ENCODE measurements around the gene PRRC2B.
"Not testable (repeated sequence)": the region's sequence is repeated elsewhere in the genome, so short reads cannot be mapped to it uniquely, and the experiment has no call there.

Gene PRRC2B

DNA sequence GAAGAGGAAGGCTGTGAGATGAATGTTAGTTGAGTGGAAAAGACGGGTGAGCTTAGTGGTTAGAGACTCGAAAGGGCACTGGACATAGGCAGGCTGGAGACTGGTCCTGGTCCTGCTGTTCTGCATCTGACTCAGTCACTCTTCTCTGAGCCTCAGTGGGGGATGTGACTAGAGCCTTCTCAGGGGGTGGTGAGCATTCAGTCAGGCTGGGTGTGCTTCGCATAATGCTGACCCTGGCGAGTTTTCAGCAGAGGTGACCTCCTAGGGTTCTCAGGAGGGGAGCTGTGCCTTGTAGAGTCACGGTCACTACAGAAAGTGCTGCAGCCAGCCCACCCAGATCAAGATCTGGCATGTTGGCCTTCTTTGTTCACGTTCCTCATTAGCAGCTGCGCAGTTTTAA, 44.3 kb downstream of the PRRC2B start:
- DNase-seq, result no peak

DNA sequence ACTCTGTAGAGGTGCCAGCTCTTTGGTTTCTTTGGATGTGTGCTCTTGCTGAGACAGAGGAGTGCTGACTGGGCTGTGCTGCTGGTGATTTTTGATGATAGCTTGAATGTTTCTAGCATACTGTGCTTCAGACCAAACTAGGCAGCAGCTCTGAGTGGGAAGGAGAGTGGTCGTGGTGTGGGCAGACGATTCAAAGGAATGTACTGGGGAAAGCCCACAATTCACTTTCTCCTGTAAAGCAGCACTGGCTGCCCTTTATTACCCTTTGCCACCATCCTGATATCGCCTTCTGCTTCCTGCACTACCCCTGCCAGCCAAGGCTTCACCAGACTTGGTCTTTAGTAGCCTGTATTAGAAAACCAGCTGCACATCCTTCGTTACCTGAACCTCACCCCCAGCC, 45.3 kb downstream of the PRRC2B start:
- DNase-seq, result no peak

GRCh38 chr9:131441441-131441840, 47.6 kb downstream of the PRRC2B start:
- DNase-seq, result no peak

DNA sequence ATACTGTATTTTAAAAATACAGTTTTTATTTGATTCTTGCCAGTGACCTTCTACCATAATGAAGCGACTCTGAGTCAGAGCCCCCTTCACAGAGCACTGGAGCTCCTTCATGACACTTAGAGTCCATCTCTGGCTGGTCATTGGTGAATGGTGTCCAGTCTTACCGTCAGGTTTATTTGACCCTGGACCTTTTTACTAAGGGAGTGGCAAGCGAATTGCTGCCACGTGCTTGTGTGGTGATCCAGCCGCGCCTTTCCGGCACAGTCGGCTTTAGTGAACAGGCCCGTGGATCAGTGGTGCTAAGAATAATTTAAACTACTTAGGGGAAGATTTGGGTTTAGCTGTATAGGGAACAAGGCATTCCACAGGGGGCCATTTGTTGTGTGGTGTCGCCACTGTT, 48.5 kb downstream of the PRRC2B start:
- DNase-seq, result no peak

- DNase-seq, result no peak
Measured at GRCh38 chr9:131443648-131444047, 49.8 kb downstream of the PRRC2B start.

- no peak for DNase-seq
Measured at GRCh38 chr9:131446276-131446675, 52.4 kb downstream of the PRRC2B start.

DNA sequence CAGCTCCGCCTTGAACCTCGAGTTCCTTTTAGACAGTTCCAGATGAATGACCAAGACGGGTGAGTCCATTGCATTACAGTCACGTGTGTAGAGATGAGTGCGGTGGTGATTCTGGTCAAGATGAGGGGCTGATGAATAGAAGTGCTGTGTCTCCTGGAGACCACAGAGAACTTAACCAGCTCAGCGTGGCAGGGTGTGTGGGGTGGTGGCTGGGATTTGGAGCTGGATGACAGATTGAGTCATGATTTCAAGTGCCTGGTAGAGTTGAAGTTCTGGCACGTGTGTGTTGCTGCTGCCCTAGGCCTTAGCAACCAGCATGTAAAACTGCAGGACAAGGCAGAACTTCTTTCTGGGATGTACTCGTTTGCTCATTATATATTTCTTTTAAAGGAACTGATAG, 53.3 kb downstream of the PRRC2B start:
- DNase-seq, result no peak

DNA sequence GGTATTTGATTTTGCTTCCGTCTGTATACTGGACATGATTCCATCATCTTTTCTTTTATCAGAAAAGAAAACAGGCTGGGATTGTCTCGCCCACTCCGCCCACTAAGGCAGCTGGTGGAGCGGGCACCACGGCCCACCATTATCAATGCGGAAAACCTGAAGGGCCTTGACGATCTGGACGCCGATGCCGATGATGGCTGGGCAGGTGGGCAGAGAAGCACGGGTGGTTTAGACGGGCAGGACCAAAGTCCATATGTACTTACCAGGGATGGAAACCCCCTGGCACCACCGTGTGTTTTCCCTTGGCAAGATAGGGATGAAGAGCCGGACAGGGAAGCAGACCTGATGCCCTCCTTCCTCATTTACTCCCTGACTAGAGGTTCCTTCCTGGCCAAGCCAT, 53.7 kb downstream of the PRRC2B start:
- DNase-seq, result no peak

- DNase-seq, result no peak
Measured at GRCh38 chr9:131448818-131449217, 54.9 kb downstream of the PRRC2B start.

- DNase-seq, result no peak
Measured at GRCh38 chr9:131449276-131449675, 55.4 kb downstream of the PRRC2B start.

GRCh38 chr9:131454028-131454427, 60.1 kb downstream of the PRRC2B start:
- no peak for DNase-seq

- DNase-seq, result not testable (repeated sequence)
Measured at GRCh38 chr9:131455655-131456054, 61.8 kb downstream of the PRRC2B start.

DNA sequence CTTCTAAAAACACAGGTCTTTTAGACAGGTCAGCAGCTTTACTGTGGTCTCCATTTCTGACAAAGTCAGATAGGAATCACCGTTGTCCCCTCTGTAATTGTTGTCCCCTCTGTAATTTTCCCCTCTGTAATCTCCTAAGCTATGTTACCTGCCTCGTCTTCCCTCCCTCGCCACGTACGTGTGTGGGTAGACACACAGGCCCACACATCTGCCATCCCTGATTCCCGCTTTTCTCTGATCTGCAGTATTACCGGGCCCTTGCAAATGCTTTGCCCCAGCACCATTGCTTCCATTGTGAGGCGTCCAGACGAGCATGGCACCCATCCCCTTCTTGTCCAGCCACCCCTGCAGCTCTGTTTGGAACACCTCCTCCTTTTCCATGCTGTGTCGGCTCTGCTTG, 63.9 kb downstream of the PRRC2B start:
- no peak for DNase-seq

- DNase-seq, result no peak
Measured at GRCh38 chr9:131459056-131459455, 65.2 kb downstream of the PRRC2B start.

DNA sequence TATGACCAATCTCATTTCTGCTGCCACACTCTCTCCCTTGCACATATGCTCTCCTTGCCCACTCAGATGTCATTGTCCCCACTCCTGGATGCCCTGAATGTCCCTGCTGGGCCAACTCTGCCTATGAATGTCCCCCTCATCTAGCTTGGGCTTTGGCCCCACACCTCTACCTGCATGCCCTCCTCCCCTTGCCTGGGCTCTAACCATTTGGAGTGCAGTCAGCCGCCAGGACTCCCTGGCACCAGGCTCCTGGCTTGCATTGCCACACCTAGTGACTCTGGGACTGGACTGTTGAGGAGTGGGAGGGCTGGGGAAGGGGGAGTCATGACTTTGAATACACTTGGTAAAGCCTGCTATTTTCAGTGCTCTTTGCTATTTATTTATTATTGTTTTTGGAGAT, 67.3 kb downstream of the PRRC2B start:
- no peak for DNase-seq

DNA sequence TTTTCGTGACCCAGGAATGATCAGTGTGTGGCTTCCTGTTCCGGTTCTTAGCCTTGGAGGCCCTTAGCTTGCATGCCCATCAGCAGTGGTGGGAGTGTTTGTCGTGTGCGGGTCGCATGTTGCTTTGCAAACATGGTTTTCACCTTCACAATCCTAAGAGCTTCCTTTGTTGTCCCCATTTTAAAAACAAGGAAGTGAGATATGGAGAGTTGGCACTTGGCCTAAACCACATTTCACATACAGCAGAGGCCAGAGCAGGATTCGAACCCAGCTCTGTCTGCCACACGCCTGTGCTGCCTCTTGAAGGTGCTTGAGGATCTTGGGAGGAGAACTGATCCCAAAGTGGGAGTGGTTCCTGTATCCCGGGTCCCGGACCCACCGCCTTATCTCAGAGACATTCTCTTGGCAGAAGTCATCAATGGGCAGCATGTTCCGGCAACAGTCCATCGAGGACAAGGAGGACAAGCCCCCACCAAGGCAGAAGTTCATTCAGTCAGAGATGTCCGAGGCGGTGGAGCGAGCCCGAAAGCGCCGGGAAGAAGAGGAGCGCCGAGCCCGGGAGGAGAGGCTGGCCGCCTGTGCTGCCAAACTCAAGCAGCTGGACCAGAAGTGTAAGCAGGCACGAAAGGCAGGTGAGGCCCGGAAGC, 70.6 kb downstream of the PRRC2B start:
- no peak for DNase-seq

- DNase-seq, result no peak
Measured at GRCh38 chr9:131465401-131465800, 71.5 kb downstream of the PRRC2B start.

DNA sequence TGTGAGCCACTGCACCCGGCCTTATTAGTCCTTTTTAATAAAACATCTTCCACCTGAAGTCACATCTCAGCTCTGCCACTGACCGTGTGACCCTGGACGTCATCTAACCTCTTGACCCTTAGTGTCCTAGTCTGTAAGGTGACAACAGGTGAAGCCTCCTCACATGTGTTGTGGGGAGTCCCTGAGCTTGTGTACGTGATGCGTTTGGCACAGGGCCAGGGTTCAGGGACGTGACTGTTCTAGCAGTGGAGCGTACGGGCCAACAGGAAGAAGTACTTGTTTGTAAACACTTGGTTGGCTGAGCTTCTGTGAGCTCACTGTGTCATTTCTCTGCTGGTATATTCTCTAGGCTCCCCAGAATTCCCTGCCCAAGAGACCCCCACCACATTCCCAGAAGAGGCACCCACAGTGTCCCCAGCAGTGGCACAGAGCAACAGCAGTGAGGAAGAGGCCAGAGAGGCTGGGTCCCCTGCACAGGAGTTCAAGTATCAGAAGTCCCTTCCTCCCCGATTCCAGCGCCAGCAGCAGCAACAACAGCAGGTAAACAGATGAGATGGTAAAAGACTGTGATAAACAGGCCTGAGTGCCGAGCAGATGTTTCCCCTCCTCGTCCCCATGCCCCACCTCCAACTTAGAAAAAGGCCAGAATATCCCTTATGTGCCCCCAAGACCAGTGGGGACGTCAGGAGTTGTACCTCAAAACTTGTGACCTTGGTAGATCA, 73.5 kb downstream of the PRRC2B start:
- DNase-seq, result no peak

DNA sequence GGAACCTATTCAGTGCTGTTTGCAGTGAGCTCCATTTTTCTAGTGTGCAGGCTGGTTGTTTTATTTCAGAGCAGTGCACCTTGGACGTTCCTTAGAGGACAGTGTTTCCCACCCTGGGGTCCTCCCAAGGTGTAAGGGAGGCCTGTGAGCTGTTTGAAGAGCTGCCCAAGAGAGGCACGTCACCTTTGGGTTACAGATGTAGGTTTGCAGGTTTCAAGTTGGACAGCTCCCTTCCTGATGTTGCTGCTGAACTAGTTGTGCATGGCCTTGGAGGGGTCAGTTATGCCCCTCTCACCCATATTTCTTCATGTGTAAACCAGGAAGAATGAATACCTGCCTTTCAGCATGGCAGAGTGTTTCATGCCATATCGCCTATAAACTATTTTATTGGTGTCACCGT, 74.1 kb downstream of the PRRC2B start:
- no peak for DNase-seq

DNA sequence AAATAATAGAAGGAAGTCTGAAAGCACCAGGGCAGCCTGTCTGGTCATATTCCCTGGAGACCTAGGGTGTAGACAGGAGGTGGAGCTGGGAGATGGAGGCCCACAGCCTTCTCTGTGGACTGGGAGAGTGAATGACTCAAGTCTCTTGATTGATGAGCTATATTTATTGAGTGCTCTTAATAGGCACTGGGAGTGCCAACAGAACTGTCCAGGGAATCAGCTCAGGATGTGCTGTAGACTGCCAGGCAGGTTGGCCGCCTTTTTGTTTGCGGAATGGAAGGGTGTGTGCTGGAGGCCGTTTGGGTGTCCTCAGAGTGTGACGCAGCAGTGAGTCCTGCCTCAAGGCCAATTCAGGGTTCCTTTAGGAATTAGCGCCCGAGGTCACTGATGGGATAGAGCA, 75.5 kb downstream of the PRRC2B start:
- DNase-seq, result no peak

DNA sequence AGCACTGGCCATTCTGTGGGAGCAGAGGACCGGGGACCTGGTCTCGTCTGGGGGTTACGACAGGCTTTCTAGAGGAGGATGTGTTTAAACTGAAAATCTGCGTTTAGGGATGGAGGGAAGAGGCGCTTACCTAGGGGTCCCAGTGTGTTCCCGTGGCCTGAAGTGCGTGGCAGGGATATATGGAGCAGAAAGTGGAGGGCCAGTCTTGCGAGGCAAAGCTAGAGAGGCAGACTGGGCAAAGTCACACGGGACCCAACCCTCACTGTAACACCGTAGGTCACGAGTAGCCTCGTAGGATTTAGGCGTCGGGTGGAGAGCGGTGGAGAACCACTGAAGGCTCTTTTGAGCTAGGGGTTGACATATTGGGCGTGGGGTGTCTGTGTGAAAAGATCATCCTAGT, 76.1 kb downstream of the PRRC2B start:
- no peak for DNase-seq

- DNase-seq, result no peak
Measured at GRCh38 chr9:131470581-131470991, 76.7 kb downstream of the PRRC2B start.

DNA sequence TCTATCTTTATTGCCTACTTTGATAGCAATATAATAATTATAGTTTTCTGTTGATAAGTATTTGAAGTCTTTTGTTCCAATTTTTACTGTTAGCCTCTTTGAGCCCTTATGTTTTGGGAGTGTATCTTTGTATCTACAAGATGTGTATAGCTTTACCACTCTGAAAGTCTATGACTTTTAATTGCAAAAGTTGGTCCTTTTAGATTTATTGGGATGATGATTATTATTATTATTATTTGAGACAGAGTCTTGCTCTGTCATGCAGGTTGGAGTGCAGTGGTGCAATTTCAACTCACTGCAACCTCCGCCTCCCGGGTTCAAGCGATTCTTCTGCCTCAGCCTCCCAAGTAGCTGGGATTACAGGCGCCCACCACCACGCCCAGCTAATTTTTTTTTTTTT, 78.2 kb downstream of the PRRC2B start:
- DNase-seq, result not testable (repeated sequence)

DNA sequence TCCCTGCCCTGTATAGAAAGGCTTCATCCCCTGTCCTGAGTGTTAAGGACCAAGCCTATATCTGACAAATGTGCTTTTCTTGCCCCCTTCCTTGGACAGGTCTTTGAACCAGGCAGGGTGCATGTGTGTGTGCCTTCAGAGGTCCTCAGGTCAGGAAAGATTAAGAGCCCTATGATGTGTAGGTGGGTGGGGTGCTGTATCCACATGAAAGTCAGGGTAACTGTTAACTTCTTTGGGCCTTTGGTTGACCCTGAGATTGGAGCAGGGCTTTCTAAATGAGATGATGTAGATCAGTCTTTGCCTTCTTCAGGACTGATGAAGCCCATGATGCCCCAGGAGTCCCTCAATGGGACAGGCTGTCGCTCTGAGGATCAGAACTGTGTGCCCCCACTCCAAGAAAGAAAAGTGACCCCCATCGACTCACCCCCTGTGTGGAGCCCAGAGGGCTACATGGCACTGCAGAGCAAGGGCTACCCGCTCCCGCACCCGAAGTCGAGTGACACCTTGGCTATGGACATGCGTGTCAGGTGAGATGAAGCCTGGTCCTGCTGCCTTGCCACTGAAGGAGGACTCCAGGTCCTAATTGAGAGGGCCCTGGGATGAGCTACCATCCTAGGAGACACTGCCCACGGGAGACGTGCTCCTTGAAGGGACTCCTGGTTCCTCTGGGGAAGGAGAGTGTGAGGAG, 79.5 kb downstream of the PRRC2B start:
- no peak for DNase-seq
